T-helper 2 cell treated with Interferon-gamma antibody and Interleukin-4, amounts not matched to agents 100 ng/mL and 5 ng/mL, for 36 hours (primary cell): ENCODE measurements around the gene CCNA1. TPM values are rescaled to one million over a fixed set of nuclear protein-coding genes. Genes with fewer than 3 reads are reported as not detected.

Experiments used
- intact Hi-C: fragments of 100-400 bp; cut with micrococcal nuclease; formaldehyde crosslinking; loops from one replicate; pipeline ENCODE4 v1.15.1; 2023
- total RNA-seq: library from RNA; stranded (reverse); gene quantifications from 2 replicates; pipeline ENCODE4 v1.2.3, GENCODE V29; 2022

Gene CCNA1
- total RNA-seq, 1 donor from 2014 or later = 13.5 TPM

GRCh38 chr13:36450534-36450933, 18.2 kb downstream of the CCNA1 start:
- intact Hi-C loops = loop anchor here (10.0 kb wide), 1 partner anchor 284 kb away; no protein-coding TSS in a partner anchor

- intact Hi-C loops = loop anchor here (10.0 kb wide), 1 partner anchor 281 kb away; no protein-coding TSS in a partner anchor
These were observed 21.2 kb downstream of the CCNA1 start for GRCh38 chr13:36453516-36453915.

GRCh38 chr13:36454121-36454520, 21.8 kb downstream of the CCNA1 start:
- intact Hi-C loops = loop anchor here (10.0 kb wide), 1 partner anchor 281 kb away; no protein-coding TSS in a partner anchor

- intact Hi-C loops = loop anchor here (10.0 kb wide), 1 partner anchor 280 kb away; no protein-coding TSS in a partner anchor
These were observed 22.7 kb downstream of the CCNA1 start for GRCh38 chr13:36454987-36455386.

GRCh38 chr13:36456577-36456976, 24.3 kb downstream of the CCNA1 start:
- intact Hi-C loops = loop anchor here (10.0 kb wide), 1 partner anchor 278 kb away; no protein-coding TSS in a partner anchor

GRCh38 chr13:36461506-36461905, 29.2 kb downstream of the CCNA1 start:
- intact Hi-C loops = no loop called here

GRCh38 chr13:36475468-36475867, 43.2 kb downstream of the CCNA1 start:
- intact Hi-C loops = loop anchor here (1.0 kb wide), 2 partner anchors 55 to 192 kb away; no protein-coding TSS in a partner anchor

GRCh38 chr13:36476661-36477060, 44.4 kb downstream of the CCNA1 start:
- intact Hi-C loops = no loop called here

- intact Hi-C loops = no loop called here
These were observed 48.6 kb downstream of the CCNA1 start for GRCh38 chr13:36480726-36481427.

- intact Hi-C loops = no loop called here
These were observed 57.8 kb downstream of the CCNA1 start for GRCh38 chr13:36490055-36490454.

Other genes starting within 250 kb of the CCNA1 start
- gene SOHLH2, start 217.9 kb upstream of the CCNA1 start, total RNA-seq = not detected in 2 replicates
- gene CCDC169, start 134.7 kb upstream of the CCNA1 start, total RNA-seq = 0.32 TPM in 1 of 2 replicates, not detected in the other
- gene SPART, start 86.1 kb upstream of the CCNA1 start, total RNA-seq = 24.7 and 25.9 TPM in 2 replicates
- gene SERTM1, start 241.5 kb downstream of the CCNA1 start, total RNA-seq = not detected in 2 replicates